Middle frontal gyrus (tissue), 1 donor: ENCODE measurements around the gene SOX5.
"Not testable (repeated sequence)": the region's sequence is repeated elsewhere in the genome, so short reads cannot be mapped to it uniquely, and the experiment has no call there.

Experiments used
- DNase-seq: peaks from one replicate; pipeline ENCODE4 v3.0.0-alpha.2; 2015; ENCODE audit warnings: low spot score; ENCODE audit errors: extremely low spot score

SOX5 gene

DNA sequence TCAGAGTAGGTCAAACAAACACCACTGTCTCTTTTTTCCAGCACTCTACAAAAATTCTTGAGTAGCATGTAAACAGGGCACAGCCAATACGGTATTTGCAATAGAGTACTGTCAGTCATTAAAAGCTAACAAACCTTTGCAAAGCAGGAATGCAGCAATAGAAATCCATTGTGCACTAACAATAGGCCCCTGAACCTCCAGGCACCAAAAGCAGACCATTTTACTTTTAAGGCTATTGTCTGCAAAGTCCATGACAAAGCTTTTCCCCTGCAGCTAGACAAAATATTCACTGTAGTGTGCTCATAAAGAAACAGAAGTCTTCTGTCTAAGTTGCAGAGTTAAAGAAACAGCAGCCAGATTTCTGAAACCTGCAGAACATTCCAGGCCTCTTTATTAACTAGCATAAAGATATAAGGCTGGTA lies 191.9 kb downstream of the SOX5 start:
- DNase-seq = no peak

DNA sequence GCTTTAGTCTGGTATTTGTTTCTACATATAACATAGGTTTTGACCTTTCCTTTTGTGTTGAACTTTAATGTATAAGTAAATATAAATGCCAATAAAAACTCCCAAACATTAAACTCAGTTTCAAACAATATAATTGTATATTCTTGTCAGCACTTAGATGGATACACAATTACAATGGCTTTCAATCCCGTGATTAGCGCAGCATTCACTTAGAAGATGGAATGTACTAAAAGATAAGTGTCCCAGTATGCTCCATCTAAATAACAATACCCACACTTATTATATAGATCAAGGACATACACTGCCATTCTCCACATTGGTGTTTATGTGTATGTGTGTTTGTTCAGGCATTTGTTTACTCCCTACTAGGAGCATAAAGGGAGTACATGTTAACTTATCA lies 193.1 kb downstream of the SOX5 start:
- no peak for DNase-seq

DNA sequence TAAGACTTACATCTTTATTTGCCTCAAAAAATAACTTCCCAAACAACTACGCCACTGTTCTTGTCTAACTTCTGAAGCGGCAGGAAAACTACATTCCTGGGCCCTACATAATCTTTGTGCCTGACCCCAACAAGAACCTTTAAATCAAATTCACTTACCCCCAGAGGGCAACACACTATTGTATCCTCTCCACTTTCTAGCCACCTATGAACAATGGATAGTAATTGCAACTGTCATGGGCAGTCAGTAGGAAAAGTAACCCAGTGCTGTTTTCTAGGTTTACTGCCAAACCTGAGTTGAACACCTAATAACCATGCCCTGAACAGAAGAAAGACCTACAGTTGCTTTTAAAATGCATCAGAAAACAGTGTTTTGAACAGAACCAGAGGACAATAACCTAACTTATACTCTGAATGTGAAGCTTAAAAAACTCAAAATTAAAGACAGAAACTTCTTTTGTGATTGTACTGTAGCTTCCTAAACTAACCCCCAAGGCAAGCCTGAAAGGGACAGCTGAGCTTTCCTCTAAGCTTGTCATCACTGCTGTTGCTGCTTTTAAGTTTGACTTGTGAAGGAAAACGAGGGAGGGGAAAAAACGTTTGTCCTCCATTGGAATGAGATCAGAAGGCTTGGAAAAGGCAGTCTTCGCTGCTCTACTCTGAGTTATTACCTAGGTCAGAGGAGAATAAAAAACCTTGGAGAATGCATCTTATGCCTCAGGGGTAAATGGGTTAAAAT lies 195.7 kb downstream of the SOX5 start:
- no peak for DNase-seq

DNA sequence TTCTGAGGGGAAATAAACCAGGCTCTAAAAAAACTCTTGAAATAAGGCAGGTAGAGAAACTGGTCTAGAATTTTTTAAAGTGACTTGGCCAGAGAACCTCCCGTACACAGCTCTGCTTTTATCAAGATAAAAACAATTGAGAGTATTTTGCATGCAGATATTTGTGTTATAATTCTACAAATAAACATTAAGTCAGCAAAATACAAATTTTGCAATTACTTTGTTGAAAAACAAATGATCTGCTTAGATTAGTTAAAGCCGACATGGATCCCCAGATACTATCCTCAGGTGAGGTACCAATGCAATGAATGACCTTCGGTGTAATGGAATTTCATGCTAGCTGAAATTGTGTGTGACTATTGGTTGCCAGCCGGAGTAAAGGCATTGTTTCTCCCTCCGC lies 197.2 kb downstream of the SOX5 start:
- no peak for DNase-seq

DNA sequence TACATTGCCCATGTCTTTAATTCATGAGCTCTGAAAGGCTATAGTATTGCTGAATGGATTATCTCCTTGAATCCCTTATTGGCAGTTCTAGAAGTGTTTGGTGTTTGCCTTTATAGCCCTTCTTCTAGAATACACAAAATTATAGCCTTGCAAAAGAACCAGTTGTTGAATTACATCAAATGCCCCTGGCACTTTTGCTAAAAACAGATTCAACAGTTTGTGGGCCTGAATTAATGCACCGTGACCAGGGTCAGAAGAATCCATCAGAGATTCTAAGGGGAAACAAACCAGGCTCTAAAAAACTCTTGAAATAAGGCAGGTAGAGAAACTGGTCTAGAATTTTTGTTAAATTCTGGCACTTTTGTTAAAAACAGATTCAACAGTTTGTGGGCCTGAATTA lies 197.8 kb downstream of the SOX5 start:
- no peak for DNase-seq

DNA sequence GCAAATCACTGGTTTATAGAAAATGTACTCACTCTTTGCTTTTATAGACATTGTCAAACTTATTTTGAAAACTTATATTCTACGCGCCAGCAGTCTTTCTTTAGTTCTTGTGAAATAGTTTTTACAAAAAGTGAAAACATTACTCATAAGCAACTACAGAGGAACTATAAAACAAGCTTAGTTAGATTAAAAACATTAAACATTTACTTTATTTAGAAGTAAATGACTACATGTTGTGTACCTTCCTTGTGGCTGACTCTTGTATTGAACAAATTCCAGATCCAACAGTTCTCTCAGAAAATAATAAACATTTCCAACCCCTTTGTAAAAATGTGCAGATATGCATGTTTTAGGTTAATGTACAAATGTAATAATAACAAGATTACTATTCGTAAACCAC lies 198.5 kb downstream of the SOX5 start:
- DNase-seq = no peak

DNA sequence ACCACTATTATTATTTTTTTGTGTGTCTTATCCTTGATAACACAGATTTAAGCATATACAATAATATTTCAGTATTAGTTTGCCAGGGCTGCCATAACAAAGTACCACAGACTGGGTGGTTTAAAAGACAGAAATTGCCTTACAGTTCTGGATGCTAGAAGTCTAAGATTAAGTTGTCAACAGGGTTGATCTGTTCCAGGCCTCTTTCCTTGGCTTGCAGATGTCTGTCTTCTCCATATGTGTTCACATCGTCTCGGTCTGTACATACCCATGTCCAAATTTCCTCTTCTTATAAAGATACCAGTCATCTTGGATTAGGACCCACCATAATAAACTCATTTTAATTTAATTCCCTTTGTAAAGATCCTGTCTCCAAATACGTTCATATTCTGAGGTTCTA lies 204.8 kb downstream of the SOX5 start:
- no peak for DNase-seq

DNA sequence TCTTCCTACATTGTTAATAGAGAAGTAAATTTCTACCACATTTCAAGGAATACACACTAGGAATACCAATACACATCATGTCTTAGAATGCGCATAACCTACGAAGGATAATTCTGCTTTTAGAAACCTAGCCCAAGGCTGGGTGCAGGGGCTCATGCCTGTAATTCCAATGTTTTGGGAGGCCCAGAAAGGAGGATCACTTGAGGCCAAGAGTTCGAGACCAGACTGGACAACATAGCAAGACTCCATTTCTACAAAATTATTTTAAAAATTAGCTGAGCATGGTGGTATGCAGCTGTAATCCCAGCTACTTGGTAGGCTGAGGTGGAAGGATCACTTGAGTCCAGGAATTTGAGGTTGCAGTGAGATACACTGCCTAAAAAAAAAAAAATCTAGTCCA lies 206.9 kb downstream of the SOX5 start:
- DNase-seq = no peak

DNA sequence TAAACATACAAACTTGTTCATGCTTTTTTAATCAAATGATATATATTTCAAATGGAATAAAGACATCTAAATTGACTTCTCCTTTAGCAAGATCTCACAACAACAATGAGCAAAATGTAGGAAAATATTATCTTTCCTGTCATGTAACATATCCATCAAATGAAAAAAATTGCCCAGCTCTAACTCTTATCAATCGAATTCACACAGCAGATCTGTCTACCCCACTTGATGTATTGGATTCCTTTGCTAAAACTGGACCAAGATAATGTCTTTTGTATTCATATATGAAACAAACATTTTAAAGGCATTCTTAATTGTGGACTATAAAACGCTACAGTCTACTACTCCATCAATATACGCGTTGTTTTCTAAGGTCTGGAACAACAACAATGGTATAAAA lies 218.0 kb downstream of the SOX5 start:
- DNase-seq = no peak

DNA sequence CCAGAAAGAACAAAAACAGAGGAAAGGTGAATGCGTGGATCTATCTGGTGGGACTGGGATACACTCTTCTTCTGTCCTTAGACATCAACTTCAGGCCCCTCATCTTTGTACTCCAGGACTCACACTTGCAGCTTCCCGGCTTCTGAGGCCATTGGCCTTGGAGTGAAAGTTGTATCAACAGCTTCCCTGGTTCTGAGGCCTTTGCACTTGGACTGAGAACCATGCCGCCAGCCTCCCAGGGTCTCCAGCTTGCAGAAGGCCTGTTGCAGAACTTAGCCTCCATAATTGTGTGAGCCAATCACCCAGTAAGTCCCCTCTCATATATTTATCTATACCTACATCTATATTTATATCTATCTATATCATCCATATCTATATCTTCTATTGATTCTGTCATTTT lies 218.4 kb downstream of the SOX5 start:
- DNase-seq = no peak

DNA sequence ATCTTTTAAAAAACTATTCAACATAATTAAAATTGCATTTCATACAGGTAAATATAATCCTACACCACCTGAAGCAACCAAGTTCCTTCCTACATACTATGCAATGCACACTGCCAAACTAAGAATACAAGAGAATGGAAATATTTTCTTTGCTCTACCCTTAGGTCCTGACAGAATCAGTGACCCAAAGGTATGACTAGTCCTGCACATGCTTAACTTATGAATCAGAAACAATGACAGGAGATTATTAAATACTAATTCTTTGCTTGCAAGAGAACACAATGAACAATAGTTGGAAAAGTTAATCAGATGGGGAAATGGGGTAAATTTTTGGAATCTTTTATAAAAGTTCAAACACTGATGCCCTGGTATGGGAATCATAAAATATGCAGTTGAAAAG lies 220.1 kb downstream of the SOX5 start:
- DNase-seq = no peak

DNA sequence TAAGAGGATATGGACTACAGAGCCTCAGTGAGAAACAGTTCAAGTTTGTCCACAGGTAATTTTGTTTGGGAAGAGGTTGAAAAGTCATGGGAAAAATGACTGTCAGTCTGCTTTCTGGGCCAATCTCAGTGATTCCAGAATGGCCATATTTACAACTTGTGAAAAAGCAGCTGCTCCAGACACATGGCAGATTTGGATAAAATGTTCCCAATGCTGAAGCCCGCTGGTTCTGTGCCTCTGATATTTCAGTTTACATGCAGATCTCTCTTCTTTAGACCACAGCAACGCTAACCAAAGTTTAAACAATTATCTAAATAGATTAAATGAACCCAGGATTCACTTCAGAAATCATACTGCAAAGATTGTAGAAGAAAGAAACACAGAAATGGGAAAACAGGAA lies 222.8 kb downstream of the SOX5 start:
- no peak for DNase-seq

DNA sequence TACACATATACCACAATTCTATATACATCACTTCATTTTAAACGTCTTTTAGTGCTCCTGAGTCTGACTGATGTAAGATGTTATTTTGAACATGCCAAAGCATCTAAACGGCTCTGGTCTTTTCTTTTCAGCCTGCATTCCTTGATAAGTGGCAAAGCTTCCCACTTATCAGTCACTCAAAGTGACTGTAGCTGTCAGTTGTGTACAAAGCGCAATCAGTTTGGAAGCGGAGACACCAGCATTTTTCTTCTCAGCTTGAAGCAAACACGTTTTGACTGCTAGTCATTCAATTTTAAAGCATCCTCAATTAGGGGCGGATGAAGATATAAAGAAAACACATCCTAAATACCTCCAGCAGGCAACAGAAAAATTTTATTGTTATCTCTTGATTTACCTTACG lies 226.8 kb downstream of the SOX5 start:
- DNase-seq = no peak

DNA sequence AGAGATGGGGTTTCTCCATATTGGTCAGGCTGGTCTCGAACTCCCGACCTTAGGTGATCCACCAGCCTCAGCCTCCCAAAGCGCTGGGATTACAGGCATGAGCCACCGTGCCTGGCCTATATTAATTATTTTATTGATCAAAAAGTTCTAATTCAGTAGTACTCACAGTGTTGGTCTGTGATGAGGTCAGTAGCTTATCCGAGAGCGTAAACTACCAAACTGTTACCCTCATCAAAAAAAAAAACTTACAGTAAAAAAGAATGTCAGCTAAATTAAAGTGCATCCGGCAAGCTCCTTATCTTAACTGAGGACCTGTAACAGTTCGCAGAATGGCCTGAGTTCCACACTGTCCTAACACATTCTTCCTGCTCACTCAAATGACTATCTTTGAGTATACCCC lies 228.2 kb downstream of the SOX5 start:
- no peak for DNase-seq

DNA sequence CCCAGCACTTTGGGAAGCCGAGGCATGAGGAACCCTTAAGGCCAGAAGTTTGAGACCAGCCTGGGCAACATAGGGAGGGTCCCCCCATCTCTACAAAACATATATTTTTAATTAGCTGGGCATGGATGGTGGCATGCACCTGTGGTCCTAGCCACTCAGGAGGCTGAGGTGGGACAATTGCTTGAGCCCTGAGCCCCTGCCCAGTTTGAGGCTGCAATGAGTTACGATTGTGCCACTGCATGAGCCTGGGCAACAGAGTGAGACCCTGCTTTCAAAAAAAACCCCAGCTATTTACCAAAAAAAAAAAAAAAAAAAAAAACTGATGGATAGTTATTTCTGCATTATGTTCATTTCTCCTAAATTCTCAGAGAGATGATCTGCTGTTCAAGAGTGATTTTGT lies 230.0 kb downstream of the SOX5 start:
- DNase-seq = no peak

DNA sequence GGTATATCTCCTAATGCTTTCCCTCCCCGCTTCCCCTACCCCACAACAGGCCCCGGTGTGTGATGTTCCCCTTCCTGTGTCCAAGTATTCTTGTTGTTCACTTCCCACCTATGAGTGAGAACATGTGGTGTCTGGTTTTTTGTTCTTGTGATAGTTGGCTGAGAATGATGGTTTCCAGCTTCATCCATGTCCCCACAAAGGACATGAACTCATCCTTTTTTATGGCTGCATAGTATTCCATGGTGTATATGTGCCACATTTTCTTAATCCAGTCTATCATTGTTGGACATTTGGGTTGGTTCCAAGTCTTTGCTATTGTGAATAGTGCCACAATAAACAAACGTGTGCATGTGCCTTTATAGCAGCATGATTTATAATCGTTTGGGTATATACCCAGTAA lies 239.1 kb downstream of the SOX5 start:
- DNase-seq = not testable (repeated sequence)

DNA sequence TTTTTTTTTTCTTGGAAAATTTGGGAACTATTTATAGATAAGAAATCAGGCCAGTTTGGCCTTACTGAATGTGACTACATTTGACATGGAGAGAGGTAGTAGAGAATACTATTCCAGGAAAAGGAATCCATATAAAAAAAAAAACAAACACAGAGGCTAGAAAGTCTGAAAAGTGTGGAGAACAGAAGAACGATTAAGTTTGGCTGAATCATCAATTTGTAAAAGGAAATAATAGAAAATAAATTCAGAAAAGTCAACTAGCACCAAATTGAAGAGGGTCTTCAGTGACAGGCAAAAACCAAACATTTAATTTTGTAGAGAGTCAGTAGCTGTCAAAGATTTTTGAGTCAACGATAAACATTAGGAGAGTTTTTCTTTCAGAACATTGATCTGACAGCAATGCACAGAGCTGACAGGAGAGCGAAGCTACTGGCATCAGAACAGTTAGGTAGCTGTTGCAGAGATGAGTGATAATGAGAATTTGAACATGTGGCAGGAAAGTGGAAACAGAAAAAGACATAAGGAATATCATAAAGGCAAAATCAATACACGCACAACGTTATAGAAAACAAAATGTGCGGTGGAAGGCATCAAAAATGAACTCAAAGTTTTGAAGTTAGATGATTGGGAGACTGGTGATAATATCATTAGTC lies 241.2 kb downstream of the SOX5 start:
- DNase-seq = no peak

DNA sequence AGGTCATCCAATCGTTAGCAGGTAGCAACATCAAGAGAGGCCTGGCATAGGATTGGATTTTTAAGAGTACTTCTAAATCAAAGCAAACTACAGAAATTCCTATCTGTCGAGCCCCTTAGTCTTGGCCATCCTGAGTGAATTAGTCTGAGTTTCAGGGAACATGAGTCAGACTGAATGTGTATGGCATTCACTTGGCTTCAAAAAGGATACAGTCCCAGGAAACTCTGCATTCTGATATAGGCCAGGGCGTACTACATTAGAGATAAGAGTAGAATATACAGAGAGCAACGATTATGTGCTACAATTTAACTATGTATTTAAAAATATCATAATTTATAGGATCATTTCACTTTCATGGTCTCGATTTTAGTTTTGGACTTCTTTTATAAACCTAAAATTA lies 242.2 kb downstream of the SOX5 start:
- no peak for DNase-seq

DNA sequence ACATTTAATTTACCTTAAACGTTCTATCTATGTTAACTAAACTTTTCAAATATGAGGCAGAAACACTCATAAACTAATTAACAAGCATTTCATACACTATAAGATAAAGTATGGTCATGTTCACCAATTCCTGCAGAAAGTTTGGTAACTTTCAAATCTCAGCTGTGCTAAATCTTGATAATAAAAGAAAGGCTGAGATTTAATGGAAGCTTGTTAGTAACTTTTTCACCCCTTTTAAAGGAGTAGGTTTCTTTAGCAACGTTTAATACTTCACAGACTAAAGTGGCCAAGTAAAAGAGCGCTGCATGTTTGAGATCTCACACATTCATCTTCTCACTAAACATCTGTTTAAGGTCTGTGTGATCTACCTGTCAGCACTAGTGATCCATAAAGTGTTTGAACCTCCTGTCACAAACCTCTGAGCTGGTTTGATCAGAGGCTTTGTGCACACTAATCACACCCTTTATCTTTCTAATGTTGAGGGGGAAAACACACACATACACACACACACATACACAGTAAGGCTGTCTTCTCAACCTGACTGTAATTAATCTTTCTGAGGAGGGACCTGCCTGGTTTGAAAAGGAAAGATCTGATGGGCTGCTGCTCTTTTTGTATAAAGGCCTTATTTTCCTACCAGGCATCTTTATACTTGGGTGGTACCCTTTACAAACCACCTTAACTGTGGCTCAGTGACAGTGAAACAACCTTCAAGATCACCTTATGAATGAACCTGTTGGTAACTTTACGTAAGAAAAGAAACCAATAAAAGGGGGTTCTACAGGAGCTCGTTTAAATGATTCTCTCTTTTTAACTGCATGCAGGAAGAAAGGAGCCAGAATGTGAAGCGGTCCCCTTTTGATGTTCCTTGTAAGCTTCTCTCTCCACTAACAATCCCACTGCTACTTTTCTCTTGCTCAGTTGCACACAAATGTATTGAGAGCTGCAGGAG lies 244.2 kb downstream of the SOX5 start:
- no peak for DNase-seq

DNA sequence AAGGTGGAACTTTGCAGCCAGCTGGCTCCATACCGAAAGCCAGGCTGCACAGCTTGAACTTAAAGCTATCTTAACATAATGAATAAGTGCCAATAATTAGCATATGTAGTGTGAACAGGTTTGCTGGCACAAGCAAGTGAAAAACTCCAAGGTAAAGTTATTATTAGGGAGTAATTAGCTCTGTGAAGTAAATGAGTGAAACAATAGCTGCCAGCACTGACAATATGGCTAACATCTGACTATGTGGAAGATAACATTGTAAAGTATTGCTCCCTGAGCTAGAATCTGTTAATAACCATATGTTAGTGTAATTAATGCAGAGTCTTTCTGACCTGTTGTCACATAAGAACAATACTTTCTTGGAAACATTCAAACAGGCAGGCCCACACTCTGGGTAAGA lies 246.4 kb downstream of the SOX5 start:
- DNase-seq = no peak

DNA sequence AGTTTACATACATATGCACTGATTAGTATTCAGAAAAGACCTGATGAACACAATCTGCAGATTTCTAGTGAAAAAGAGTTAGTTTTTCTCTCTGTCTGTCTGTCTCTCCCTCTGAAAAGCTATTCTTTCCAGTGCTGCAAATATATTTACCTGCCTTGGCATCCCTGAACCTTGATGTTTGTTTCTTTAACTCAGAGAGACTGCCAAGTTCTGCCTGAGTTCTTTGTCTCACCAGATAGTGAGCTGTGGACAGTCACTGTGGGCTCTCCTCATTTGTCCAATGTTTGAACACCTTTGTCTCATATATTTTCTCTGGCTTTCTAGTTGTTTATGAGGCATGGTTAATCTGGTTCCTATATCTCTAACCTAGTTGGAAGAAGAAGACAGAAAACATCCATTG lies 250.4 kb downstream of the SOX5 start:
- DNase-seq = no peak

DNA sequence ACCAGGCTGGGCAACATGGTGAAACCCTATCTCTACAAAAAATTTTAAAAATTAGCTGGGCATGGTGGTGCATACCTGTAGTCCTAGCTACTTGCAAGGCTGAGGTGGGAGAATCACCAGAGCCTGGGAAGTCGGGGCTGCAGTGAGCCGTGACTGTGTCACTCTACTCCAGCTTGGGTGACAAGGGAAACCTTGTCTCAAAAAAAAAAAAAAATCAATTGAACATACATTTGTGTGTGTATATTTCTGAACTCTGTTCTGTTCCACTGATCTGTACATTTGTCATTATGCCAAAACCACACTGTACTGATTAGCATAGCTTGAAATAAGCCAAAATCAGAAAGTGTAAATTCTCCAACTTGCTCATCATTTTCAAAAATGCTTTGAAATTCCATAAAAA lies 254.6 kb downstream of the SOX5 start:
- no peak for DNase-seq
